ENCODE measurements around the gene ATOH7. TPM values are rescaled to one million over a fixed set of nuclear protein-coding genes. Genes with fewer than 3 reads are reported as not detected.

ATOH7 gene
- total RNA-seq, 1 experiment from 2014 or later: not detected

- ATAC-seq: no peak
- intact Hi-C loops (cut with micrococcal nuclease): no loop called here
- no peak for TF ChIP-seq MAX (IDR thresholded peaks at IDR 0.05)
- TF ChIP-seq EZH2phosphoT487 (IDR thresholded peaks at IDR 0.05; ENCODE audit: borderline replicate concordance): no peak
- no peak for TF ChIP-seq CTCF (IDR thresholded peaks at IDR 0.05 in 2 of 3, conservative IDR thresholded peaks at IDR 0.05 in 1 of 3; ENCODE audit: borderline replicate concordance in 1 of 3, insufficient read depth in 1 of 3, low read depth in 2 of 3, low read length in 2 of 3)
- TF ChIP-seq REST (IDR thresholded peaks at IDR 0.05; ENCODE audit: low read depth): no peak
- no peak for TF ChIP-seq SIN3A (IDR thresholded peaks at IDR 0.05; ENCODE audit: low read depth)
- no peak for TF ChIP-seq TCF7L2 (IDR thresholded peaks at IDR 0.05; ENCODE audit: borderline replicate concordance, extremely low read depth, insufficient read depth, insufficient read length)
- TF ChIP-seq ATF3 (IDR thresholded peaks at IDR 0.05): no peak
- no peak for TF ChIP-seq RAD21 (IDR thresholded peaks at IDR 0.05; ENCODE audit: low read depth)
- no peak for TF ChIP-seq FOSL1 (IDR thresholded peaks at IDR 0.05; ENCODE audit: low read depth)
- TF ChIP-seq ELF1 (IDR thresholded peaks at IDR 0.05; ENCODE audit: borderline replicate concordance, low read depth): no peak
- TF ChIP-seq EGR1 (IDR thresholded peaks at IDR 0.05; ENCODE audit: low read depth): no peak
- TF ChIP-seq ZFX (IDR thresholded peaks at IDR 0.05): no peak
- TF ChIP-seq CBX3 (IDR thresholded peaks at IDR 0.05; ENCODE audit: low read depth): no peak
- TF ChIP-seq SP1 (IDR thresholded peaks at IDR 0.05; ENCODE audit: low read depth): no peak
- TF ChIP-seq JUND (IDR thresholded peaks at IDR 0.05): no peak
- TF ChIP-seq ZBTB33 (IDR thresholded peaks at IDR 0.05; ENCODE audit: extremely low read depth, insufficient replicate concordance, low read length): no peak
- no peak for TF ChIP-seq EZH2 (IDR thresholded peaks at IDR 0.05)
- no peak for TF ChIP-seq CEBPB (IDR thresholded peaks at IDR 0.05; ENCODE audit: low read depth)
- TF ChIP-seq YY1 (IDR thresholded peaks at IDR 0.05; ENCODE audit: extremely low read depth, insufficient replicate concordance, low read depth, low read length): no peak
- TF ChIP-seq SRF (IDR thresholded peaks at IDR 0.05; ENCODE audit: low read depth): no peak
- ChIA-PET POLR2A (no interaction called here), RAD21 (ENCODE audit: low non-redundant PET in 1 of 2, low total read pairs in 2 of 2, uncharacterized antibody in 2 of 2, unreplicated experiment in 2 of 2) (no interaction called here), CTCF (interaction anchor here (1.1 kb wide), 1 partner anchor 29 kb away, joined by 3 read pairs; no protein-coding TSS in a partner anchor)
- Histone ChIP-seq H3K9ac (ENCODE audit: low read length) (no peak overlapping the region), H3K27ac (ENCODE audit: low read depth, low read length) (no peak overlapping the region), H2AFZ (ENCODE audit: low read depth, low read length, poor library complexity, severe bottlenecking) (no peak overlapping the region), H3K9me2 (ENCODE audit: insufficient read depth) (no peaks in the 10 kb centered on the region), H3K4me3 (replicated peaks in 1 of 2; ENCODE audit: low read depth in 1 of 2, low read length in 2 of 2) (no peak overlapping the region), H4K20me1 (ENCODE audit: insufficient read depth) (no peaks in the 10 kb centered on the region), H3K27me3 (ENCODE audit: insufficient read depth, low read length) (no peaks in the 10 kb centered on the region), H3K36me3 (ENCODE audit: control insufficient read depth in 1 of 2, insufficient read depth in 2 of 2, low read length in 2 of 2) (no peaks in the 10 kb centered on the region), H3K4me2 (ENCODE audit: low read length) (no peak overlapping the region), H3K4me1 (ENCODE audit: control insufficient read depth in 1 of 2, insufficient read depth in 2 of 2, low read length in 2 of 2) (no peaks in the 10 kb centered on the region), H3K9me3 (ENCODE audit: control insufficient read depth in 1 of 2, insufficient read depth in 1 of 2, low read depth in 1 of 2, low read length in 2 of 2) (no peaks in the 10 kb centered on the region), H3K79me2 (ENCODE audit: insufficient read depth, low read length) (no peaks in the 10 kb centered on the region)
- DNase-seq (ENCODE audit: low read depth, low spot score): no peak
- BruUV-seq (replicated peaks): no TSS peak
Measured at GRCh38 chr10:68242051-68242450, 10.1 kb upstream of the ATOH7 start.
